ENCODE measurements around the gene MLLT6.

MLLT6 gene

GRCh38 chr17:38705803-38706504, 881 bp downstream of the MLLT6 start:
- TF ChIP-seq REST (IDR thresholded peaks at IDR 0.05; ENCODE audit: insufficient read depth in 1 of 2, low read depth in 2 of 2, low read length in 2 of 2) (no peak), FOXP2 (optimal IDR thresholded peaks at IDR 0.05; ENCODE audit: borderline replicate concordance, extremely low read depth, extremely low read length, insufficient read depth) (no peak), SIN3A (IDR thresholded peaks at IDR 0.05; ENCODE audit: borderline replicate concordance, insufficient read depth, low read length) (no peak), POLR2AphosphoS5 (IDR thresholded peaks at IDR 0.05; ENCODE audit: low read depth, low read length) (no peak), TAF1 (IDR thresholded peaks at IDR 0.05; ENCODE audit: borderline replicate concordance, insufficient read depth, low read length) (no peak)

GRCh38 chr17:38706505-38707216, 1.6 kb downstream of the MLLT6 start:
- TF ChIP-seq REST (IDR thresholded peaks at IDR 0.05; ENCODE audit: insufficient read depth in 1 of 2, low read depth in 2 of 2, low read length in 2 of 2) (no peak), TAF1 (IDR thresholded peaks at IDR 0.05; ENCODE audit: borderline replicate concordance, insufficient read depth, low read length) (no peak), FOXP2 (optimal IDR thresholded peaks at IDR 0.05; ENCODE audit: borderline replicate concordance, extremely low read depth, extremely low read length, insufficient read depth) (no peak), POLR2AphosphoS5 (IDR thresholded peaks at IDR 0.05; ENCODE audit: low read depth, low read length) (no peak), SIN3A (IDR thresholded peaks at IDR 0.05; ENCODE audit: borderline replicate concordance, insufficient read depth, low read length) (no peak)

GRCh38 chr17:38707678-38708351, 2.7 kb downstream of the MLLT6 start:
- TF ChIP-seq POLR2AphosphoS5 (IDR thresholded peaks at IDR 0.05; ENCODE audit: low read depth, low read length) (no peak), SIN3A (IDR thresholded peaks at IDR 0.05; ENCODE audit: borderline replicate concordance, insufficient read depth, low read length) (no peak), TAF1 (IDR thresholded peaks at IDR 0.05; ENCODE audit: borderline replicate concordance, insufficient read depth, low read length) (no peak), REST (IDR thresholded peaks at IDR 0.05; ENCODE audit: insufficient read depth in 1 of 2, low read depth in 2 of 2, low read length in 2 of 2) (no peak), FOXP2 (optimal IDR thresholded peaks at IDR 0.05; ENCODE audit: borderline replicate concordance, extremely low read depth, extremely low read length, insufficient read depth) (no peak)

GRCh38 chr17:38709104-38709820, 4.2 kb downstream of the MLLT6 start:
- TF ChIP-seq TAF1 (IDR thresholded peaks at IDR 0.05; ENCODE audit: borderline replicate concordance, insufficient read depth, low read length) (no peak), SIN3A (IDR thresholded peaks at IDR 0.05; ENCODE audit: borderline replicate concordance, insufficient read depth, low read length) (no peak), POLR2AphosphoS5 (IDR thresholded peaks at IDR 0.05; ENCODE audit: low read depth, low read length) (no peak), FOXP2 (optimal IDR thresholded peaks at IDR 0.05; ENCODE audit: borderline replicate concordance, extremely low read depth, extremely low read length, insufficient read depth) (no peak), REST (IDR thresholded peaks at IDR 0.05; ENCODE audit: insufficient read depth in 1 of 2, low read depth in 2 of 2, low read length in 2 of 2) (no peak)
